BJ (cell line): ENCODE results near the gene BAIAP2L1. TPM values are rescaled to one million over a fixed set of nuclear protein-coding genes. Genes with fewer than 3 reads are reported as not detected.
"Not testable (repeated sequence)": the region's sequence is repeated elsewhere in the genome, so short reads cannot be mapped to it uniquely, and the experiment has no call there.

Source experiments
- CTCF ChIA-PET: fragments of 350-600 bp; formaldehyde crosslinking; extraction: SDS; loops from one replicate; lab custom pipeline; 2021; ENCODE audit warnings: antibody characterized with exemption, inconsistent platforms; lab: Yijun Ruan, JAX
- POLR2A ChIA-PET: fragments of 300-600 bp; sonication (Branson Sonifier 250); formaldehyde crosslinking; extraction: SDS; loops from one replicate; lab custom pipeline; 2021; ENCODE audit warnings: antibody characterized with exemption; lab: Charles Lee
- DNase-seq: peaks from one replicate; pipeline ENCODE4 v3.0.0-alpha.2; 2011; ENCODE audit warnings: low read depth
- H3K27me3 ChIP-seq: 2 replicates; pipeline ENCODE4 v1.6.0; 2011; ENCODE audit warnings: low read length; ENCODE audit not compliant: control insufficient read depth, insufficient read depth
- H3K36me3 ChIP-seq: 2 replicates; pipeline ENCODE4 v1.5.1; 2011; ENCODE audit warnings: low read length; ENCODE audit not compliant: control insufficient read depth, insufficient read depth
- H3K4me3 ChIP-seq: 2 replicates; pipeline ENCODE4 v1.5.1; 2011; ENCODE audit warnings: low read depth, mild to moderate bottlenecking, control low read depth, low read length
- CTCF ChIP-seq: IDR thresholded peaks from 2 replicates; pipeline ENCODE4 v1.5.1; 2011; ENCODE audit warnings: low read depth, mild to moderate bottlenecking, control low read depth, inconsistent platforms, low read length, moderate library complexity; ENCODE audit not compliant: insufficient read depth
- polyA minus RNA-seq: library from RNA; depleted of rRNA, polyadenylated mRNA; stranded (reverse); fragments of >200 nt; gene quantifications from 2 replicates; pipeline ENCODE4 v1.2.3, GENCODE V29; 2011; rRNA and poly(A)+ RNA removed
- polyA plus RNA-seq: library from polyadenylated mRNA; depleted of rRNA; stranded (reverse); fragments of >200 nt; gene quantifications from 2 replicates; pipeline ENCODE4 v1.2.3, GENCODE V29; 2011; rRNA removed

The BAIAP2L1 gene
- polyA plus RNA-seq, result 8.8 and 11.4 TPM in 2 replicates
- polyA minus RNA-seq, result 5.8 and 8.2 TPM in 2 replicates

GRCh38 chr7:98400542-98401340 lies at the start of gene BAIAP2L1:
BAIAP2L1 (minus strand) TSS chr7:98401090; CDS start chr7:98400852, 238 bp downstream.
- POLR2A ChIA-PET, result no interaction called here
- no peak for DNase-seq
- CTCF ChIA-PET, result interaction anchor here (0.5 to 4.4 kb wide), 32 partner anchors 8 to 536 kb away, joined by 3 to 49 read pairs (median 4); no protein-coding TSS in a partner anchor

GRCh38 chr7:98448766-98449165 lies 47.9 kb upstream of the BAIAP2L1 start:
- no peak for DNase-seq
- TF ChIP-seq CTCF, result no peak
- Histone ChIP-seq H3K4me3 (no peak overlapping the region), H3K36me3 (no peaks in the 10 kb centered on the region), H3K27me3 (no peaks in the 10 kb centered on the region)
- ChIA-PET CTCF (interaction anchor here (1.1 kb wide), 1 partner anchor 9 kb away, joined by 3 read pairs; no protein-coding TSS in a partner anchor), POLR2A (no interaction called here)

More at GRCh38 chr7:98400542-98401340, at the start of gene BAIAP2L1:
- H3K27me3 ChIP-seq, result no peaks in the 10 kb centered on the region; the same call in 1 of the 2 replicates
- H3K4me3 ChIP-seq, result peak within 1 kb of the TSS; percentile 69
- H3K36me3 ChIP-seq, result no peaks in the 10 kb centered on the region
- no peak; the same call in 1 of the 2 replicates for TF ChIP-seq CTCF

- POLR2A ChIA-PET, DNase-seq, H3K36me3 ChIP-seq, H3K27me3 ChIP-seq, H3K4me3 ChIP-seq: not testable (repeated sequence)
- CTCF ChIA-PET, result interaction anchor here (0.9 kb wide), 1 partner anchor 400 kb away, joined by 3 read pairs; no protein-coding TSS in a partner anchor
These were observed 40.1 kb upstream of the BAIAP2L1 start for GRCh38 chr7:98440992-98441391.

GRCh38 chr7:98439484-98439883 lies 38.6 kb upstream of the BAIAP2L1 start:
- CTCF ChIA-PET, result no interaction called here
- POLR2A ChIA-PET, result no interaction called here

GRCh38 chr7:98434087-98434486 lies 33.2 kb upstream of the BAIAP2L1 start:
- no peak overlapping the region for H3K4me3 ChIP-seq
- POLR2A ChIA-PET, result no interaction called here
- no peak for DNase-seq
- CTCF ChIA-PET, result interaction anchor here (0.6 to 9.7 kb wide), 7 partner anchors 12 to 469 kb away, joined by 3 to 149 read pairs (median 4); no protein-coding TSS in a partner anchor
- no peaks in the 10 kb centered on the region for H3K27me3 ChIP-seq
- no peaks in the 10 kb centered on the region for H3K36me3 ChIP-seq
- TF ChIP-seq CTCF, result no peak

More at GRCh38 chr7:98439484-98439883, 38.6 kb upstream of the BAIAP2L1 start:
- DNase-seq, result no peak
- Histone ChIP-seq H3K4me3 (no peak overlapping the region), H3K27me3 (no peaks in the 10 kb centered on the region), H3K36me3 (no peaks in the 10 kb centered on the region)
- TF ChIP-seq CTCF, result no peak
